Suppressor macrophage (primary cell): ENCODE data around the gene CTNNA3.

Experiments
- DNase-seq, 4 experiments: peaks; one replicate each; pipeline ENCODE4 v3.0.0-alpha.2; 2020 to 2022

CTNNA3 gene

GRCh38 chr10:66723608-66724400 lies 972.2 kb downstream of the CTNNA3 start:
- DNase-seq: no peak

- DNase-seq: no peak
Measured at GRCh38 chr10:66719483-66719882, 976.5 kb downstream of the CTNNA3 start.

GRCh38 chr10:66717231-66717981 lies 978.6 kb downstream of the CTNNA3 start:
- no peak for DNase-seq

GRCh38 chr10:66714741-66715140 lies 981.3 kb downstream of the CTNNA3 start:
- DNase-seq: no peak

GRCh38 chr10:66713387-66713786 lies 982.6 kb downstream of the CTNNA3 start:
- DNase-seq: no peak

- DNase-seq: no peak
Measured at GRCh38 chr10:66698069-66698468, 997.9 kb downstream of the CTNNA3 start.

- DNase-seq: no peak
Measured at GRCh38 chr10:66695046-66695445, 1000.9 kb downstream of the CTNNA3 start.

- DNase-seq: no peak
Measured at GRCh38 chr10:66684581-66684980, 1011.4 kb downstream of the CTNNA3 start.

GRCh38 chr10:66680886-66681285 lies 1015.1 kb downstream of the CTNNA3 start:
- no peak for DNase-seq

GRCh38 chr10:66678521-66678920 lies 1017.5 kb downstream of the CTNNA3 start:
- DNase-seq: no peak

GRCh38 chr10:66673071-66673470 lies 1022.9 kb downstream of the CTNNA3 start:
- no peak for DNase-seq

GRCh38 chr10:66671562-66671961 lies 1024.4 kb downstream of the CTNNA3 start:
- no peak for DNase-seq

- no peak for DNase-seq
Measured at GRCh38 chr10:66671064-66671463, 1024.9 kb downstream of the CTNNA3 start.

GRCh38 chr10:66656499-66656898 lies 1039.5 kb downstream of the CTNNA3 start:
- DNase-seq: no peak

GRCh38 chr10:66654861-66655260 lies 1041.1 kb downstream of the CTNNA3 start:
- DNase-seq: no peak

GRCh38 chr10:66651308-66652082 lies 1044.5 kb downstream of the CTNNA3 start:
- DNase-seq: no peak

GRCh38 chr10:66649626-66650025 lies 1046.4 kb downstream of the CTNNA3 start:
- no peak for DNase-seq

GRCh38 chr10:66642217-66642616 lies 1053.8 kb downstream of the CTNNA3 start:
- no peak for DNase-seq

GRCh38 chr10:66639371-66639770 lies 1056.6 kb downstream of the CTNNA3 start:
- no peak for DNase-seq

GRCh38 chr10:66637273-66638036 lies 1058.5 kb downstream of the CTNNA3 start:
- no peak for DNase-seq

- no peak for DNase-seq
Measured at GRCh38 chr10:66629996-66630395, 1066.0 kb downstream of the CTNNA3 start.

- no peak for DNase-seq
Measured at GRCh38 chr10:66627156-66627555, 1068.8 kb downstream of the CTNNA3 start.
